ENCODE data around the gene RABEP2. TPM values are rescaled to one million over a fixed set of nuclear protein-coding genes. Genes with fewer than 3 reads are reported as not detected.

The RABEP2 gene
- total and polyA plus RNA-seq, 10 donors, result 40.8 to 90.0 (median 53.1) TPM

- WGBS, 5 donors, result 89 to 95% (median 90%) methylated on average over 15 of the region's 15 CpGs
- H3K36me3 ChIP-seq, result no peaks in the 10 kb centered on the region
- H3K9me3 ChIP-seq, result no peaks in the 10 kb centered on the region
- no peak overlapping the region for H3K4me3 ChIP-seq
- peaks cover 0 to 11% (median 3%) of the 10 kb centered on the region in 6 donors for H3K4me1 ChIP-seq
- no peaks in the 10 kb centered on the region for H3K27me3 ChIP-seq (replicated peaks in 1 of 7)
- no peak overlapping the region for H3K27ac ChIP-seq
- no peak for DNase-seq
- intact Hi-C loops (cut with DNase I; ENCODE audit: low total_unique reads), result no loop called here
- TF ChIP-seq, protein P1, sequence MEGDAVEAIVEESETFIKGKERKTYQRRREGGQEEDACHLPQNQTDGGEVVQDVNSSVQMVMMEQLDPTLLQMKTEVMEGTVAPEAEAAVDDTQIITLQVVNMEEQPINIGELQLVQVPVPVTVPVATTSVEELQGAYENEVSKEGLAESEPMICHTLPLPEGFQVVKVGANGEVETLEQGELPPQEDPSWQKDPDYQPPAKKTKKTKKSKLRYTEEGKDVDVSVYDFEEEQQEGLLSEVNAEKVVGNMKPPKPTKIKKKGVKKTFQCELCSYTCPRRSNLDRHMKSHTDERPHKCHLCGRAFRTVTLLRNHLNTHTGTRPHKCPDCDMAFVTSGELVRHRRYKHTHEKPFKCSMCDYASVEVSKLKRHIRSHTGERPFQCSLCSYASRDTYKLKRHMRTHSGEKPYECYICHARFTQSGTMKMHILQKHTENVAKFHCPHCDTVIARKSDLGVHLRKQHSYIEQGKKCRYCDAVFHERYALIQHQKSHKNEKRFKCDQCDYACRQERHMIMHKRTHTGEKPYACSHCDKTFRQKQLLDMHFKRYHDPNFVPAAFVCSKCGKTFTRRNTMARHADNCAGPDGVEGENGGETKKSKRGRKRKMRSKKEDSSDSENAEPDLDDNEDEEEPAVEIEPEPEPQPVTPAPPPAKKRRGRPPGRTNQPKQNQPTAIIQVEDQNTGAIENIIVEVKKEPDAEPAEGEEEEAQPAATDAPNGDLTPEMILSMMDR (IDR thresholded peaks at IDR 0.05 in 8 of 11, conservative IDR thresholded peaks at IDR 0.05 in 3 of 11), result no peak
- TF ChIP-seq POLR2AphosphoS5 (IDR thresholded peaks at IDR 0.05), result no peak
- TF ChIP-seq POLR2A (IDR thresholded peaks at IDR 0.05), result no peak
Measured at GRCh38 chr16:28898266-28898665, 26.8 kb downstream of the RABEP2 start.

DNA sequence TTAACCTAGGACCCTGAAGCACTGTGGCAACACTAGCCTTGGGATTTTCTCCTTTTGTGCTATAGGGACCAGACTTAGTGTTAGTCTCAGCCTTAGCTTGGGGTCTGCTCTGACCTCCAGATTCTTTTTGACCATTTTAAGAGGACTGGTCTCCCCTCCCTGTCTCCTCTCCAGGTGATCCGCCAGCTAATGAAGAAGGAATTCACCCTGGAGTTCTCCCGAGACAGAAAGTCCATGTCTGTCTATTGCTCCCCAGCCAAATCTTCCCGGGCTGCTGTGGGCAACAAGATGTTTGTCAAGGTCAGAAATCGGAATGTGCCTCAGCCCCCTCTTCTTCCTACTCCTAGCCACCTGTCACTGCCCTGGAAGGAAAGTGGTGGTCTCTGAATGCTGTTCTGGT is 27.2 kb downstream of the RABEP2 start:
- no peaks in the 10 kb centered on the region for H3K27me3 ChIP-seq (replicated peaks in 1 of 7)
- intact Hi-C loops (cut with DNase I; ENCODE audit: low total_unique reads), result no loop called here
- no peak overlapping the region for H3K4me3 ChIP-seq
- no peaks in the 10 kb centered on the region for H3K9me3 ChIP-seq
- H3K4me1 ChIP-seq, result peaks cover 0 to 7% (median under 1%) of the 10 kb centered on the region in 6 donors
- WGBS, 5 donors, result 86 to 93% (median 90%) methylated on average over 4 of the region's 4 CpGs
- no peak overlapping the region for H3K27ac ChIP-seq
- no peaks in the 10 kb centered on the region for H3K36me3 ChIP-seq
- DNase-seq, result no peak
- TF ChIP-seq POLR2AphosphoS5 (IDR thresholded peaks at IDR 0.05) (no peak), POLR2A (IDR thresholded peaks at IDR 0.05) (no peak)
- TF ChIP-seq, protein P1 (IDR thresholded peaks at IDR 0.05 in 8 of 11, conservative IDR thresholded peaks at IDR 0.05 in 3 of 11), result no peak

GRCh38 chr16:28895609-28896008 is 29.4 kb downstream of the RABEP2 start:
- Histone ChIP-seq H3K27me3 (replicated peaks in 1 of 7) (no peaks in the 10 kb centered on the region), H3K36me3 (no peaks in the 10 kb centered on the region), H3K4me1 (no peaks in the 10 kb centered on the region), H3K27ac (no peak overlapping the region), H3K9me3 (no peaks in the 10 kb centered on the region), H3K4me3 (no peak overlapping the region)
- intact Hi-C loops (cut with DNase I; ENCODE audit: low total_unique reads), result no loop called here
- WGBS, 5 donors, result 93 to 95% (median 93%) methylated on average over 4 of the region's 4 CpGs
- no peak for DNase-seq
- TF ChIP-seq, protein P1 (IDR thresholded peaks at IDR 0.05 in 8 of 11, conservative IDR thresholded peaks at IDR 0.05 in 3 of 11), result no peak

GRCh38 chr16:28893291-28893690 is 31.7 kb downstream of the RABEP2 start:
- TF ChIP-seq, protein P1 (IDR thresholded peaks at IDR 0.05 in 8 of 11, conservative IDR thresholded peaks at IDR 0.05 in 3 of 11), result no peak
- Histone ChIP-seq H3K4me1 (no peaks in the 10 kb centered on the region), H3K9me3 (no peaks in the 10 kb centered on the region), H3K27ac (no peak overlapping the region), H3K4me3 (no peak overlapping the region), H3K36me3 (no peaks in the 10 kb centered on the region), H3K27me3 (replicated peaks in 1 of 7) (no peaks in the 10 kb centered on the region)
- WGBS, 5 donors, result 91 to 99% (median 96%) methylated on average over 4 of the region's 4 CpGs
- intact Hi-C loops (cut with DNase I; ENCODE audit: low total_unique reads), result no loop called here
- no peak for DNase-seq
